NCI-H187 (cell line): ENCODE data around the gene RBM19.
"Not testable (repeated sequence)": the region's sequence is repeated elsewhere in the genome, so short reads cannot be mapped to it uniquely, and the experiment has no call there.

Experiments used
- DNase-seq, 2 experiments: peaks; one replicate each; lab custom pipeline; 2025; lab: John Stamatoyannopoulos, UW

RBM19 gene

DNA sequence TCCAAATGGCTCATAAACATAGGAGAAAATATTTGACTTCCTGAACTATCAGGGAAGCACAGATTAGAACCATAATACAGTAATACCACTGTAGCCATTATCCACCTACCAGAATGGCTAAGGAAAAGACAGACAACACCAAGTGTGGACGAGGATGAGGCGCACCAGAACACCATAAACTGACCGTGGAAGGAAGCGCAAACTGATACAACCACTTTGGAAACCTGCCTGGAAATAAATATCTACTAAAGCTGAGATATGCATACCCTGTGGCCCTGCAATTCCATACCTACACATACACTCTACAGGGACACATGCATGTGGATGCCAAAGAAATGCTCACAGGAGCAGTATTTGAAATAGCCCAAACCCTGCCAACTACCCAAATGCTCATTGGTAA is 60.3 kb downstream of the RBM19 start:
- no peak for DNase-seq

DNA sequence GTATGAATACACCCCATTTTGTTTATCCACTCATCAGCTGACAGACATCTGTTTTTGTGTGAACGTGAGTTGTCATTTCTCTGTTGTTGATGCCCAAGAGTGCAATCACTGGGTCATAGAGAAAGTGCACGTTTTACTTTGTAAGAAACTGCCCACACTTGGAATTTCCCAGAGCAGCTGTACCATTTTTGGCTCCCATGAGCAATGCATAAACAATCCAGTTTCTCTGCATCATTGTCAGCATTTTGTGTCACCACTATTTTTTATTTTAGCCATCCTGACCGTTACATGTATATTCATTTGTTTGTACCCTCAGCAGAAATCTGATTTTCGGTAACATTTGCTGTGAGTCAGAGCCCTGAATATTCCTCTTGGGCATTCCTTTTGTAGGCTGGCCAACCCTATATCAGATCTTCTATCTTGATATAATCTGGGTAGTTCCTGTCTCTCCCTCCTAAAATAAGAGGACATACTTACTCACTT is 62.7 kb downstream of the RBM19 start:
- DNase-seq: no peak

DNA sequence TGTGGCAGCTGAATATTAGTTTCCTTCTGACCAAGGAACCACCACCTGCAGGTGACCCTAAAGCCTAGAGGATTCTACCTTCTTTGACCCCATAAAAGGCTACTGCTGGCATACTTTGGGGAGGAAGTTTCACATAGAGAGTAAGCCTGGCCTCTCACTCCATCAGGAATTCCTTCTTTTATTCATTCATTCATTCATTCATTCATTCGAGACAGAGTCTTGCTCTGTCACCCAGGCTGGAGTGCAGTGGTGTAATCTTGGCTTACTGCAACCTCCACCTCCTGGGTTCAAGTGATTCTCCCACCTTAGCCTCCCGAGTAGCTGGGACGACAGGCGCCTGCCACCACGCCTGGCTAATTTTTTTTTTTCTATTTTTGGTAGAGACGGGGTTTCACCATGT is 64.8 kb downstream of the RBM19 start:
- not testable (repeated sequence) for DNase-seq

DNA sequence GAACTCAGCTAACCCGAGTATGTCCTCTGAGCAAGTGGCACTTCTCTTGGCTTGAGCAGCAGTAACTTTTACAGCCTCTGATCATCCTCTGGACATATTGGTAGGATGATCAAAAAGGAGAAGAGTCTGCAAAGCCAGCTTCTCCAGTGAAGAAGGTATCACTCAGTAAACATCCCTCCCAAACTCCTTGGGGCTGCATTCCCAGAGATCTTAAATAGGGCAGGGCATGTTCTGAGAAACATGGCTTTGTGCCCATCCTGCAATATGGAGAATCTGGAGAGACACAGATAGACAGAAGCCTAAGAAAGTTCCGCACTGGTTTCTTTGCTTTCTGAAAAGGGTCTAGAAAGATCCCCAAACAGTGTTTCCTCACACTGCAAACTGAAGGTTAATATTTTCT is 65.4 kb downstream of the RBM19 start:
- DNase-seq: no peak

DNA sequence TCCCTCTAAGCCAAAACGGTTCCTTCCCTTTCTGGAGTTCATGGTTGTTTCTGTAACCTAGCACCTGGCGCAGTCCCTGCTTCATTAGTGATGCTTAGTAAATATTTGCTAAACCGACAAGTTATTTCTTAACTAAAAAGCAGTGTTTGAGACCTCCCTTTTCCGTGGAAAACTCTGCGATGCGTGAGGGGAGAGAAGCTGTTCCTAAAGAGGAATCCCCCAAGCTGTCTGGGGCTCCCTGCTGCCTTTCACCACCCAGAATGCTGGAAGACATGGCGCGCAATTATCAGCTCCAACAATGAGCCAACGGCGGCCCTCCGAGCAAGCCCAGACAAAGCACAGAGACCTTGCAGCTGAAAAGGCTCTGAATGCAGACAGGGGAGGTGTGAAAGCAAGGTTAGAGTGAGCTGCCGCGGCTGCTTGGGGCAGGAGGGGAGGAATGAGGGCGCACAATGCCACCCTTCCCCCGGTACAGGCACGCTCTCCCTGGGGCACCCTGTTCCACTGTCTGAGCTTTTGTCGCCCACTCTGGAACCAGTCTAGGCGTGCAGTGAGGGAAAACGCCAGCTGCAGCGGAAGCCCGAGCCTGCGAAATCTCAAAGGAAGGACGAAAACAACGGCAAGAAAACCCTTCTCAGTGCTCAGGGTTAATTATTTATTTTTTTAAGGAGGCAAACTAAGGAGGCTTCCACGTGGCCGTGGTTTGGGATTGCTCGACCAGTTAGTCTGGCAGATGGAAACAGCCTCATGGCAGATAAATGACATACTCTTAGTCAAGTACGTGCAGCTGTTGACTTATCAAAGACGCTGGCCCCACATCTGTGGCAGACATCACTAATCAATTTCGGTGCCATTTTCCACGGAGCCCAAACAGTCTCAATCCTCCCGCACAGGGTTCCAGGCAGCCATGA is 66.3 kb downstream of the RBM19 start:
- peak; percentile 67 to 91 for DNase-seq

DNA sequence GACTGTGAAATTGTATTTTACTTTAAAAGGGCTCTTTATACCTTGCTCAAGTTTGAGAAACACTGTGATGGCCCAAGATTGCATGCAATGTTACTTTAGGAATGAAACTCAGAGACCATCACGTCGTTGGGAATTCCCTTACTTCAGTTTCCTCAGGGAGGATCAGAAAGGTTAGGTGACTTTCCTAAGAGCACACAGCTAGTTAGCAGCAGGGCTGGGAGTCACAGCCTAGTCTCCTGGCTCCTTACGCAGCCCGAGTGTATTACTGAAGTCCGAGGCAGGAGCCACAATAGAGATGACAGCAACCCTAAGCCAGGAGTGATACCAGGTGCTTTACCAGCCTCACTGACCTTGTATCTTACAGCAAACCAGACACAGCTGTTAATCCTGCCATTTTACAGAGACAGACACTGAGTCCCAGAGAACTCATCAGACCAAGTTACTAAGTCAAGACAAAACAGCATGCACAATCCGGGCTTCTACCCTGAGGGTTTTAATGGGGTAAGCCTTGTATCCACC is 67.0 kb downstream of the RBM19 start:
- no peak for DNase-seq

DNA sequence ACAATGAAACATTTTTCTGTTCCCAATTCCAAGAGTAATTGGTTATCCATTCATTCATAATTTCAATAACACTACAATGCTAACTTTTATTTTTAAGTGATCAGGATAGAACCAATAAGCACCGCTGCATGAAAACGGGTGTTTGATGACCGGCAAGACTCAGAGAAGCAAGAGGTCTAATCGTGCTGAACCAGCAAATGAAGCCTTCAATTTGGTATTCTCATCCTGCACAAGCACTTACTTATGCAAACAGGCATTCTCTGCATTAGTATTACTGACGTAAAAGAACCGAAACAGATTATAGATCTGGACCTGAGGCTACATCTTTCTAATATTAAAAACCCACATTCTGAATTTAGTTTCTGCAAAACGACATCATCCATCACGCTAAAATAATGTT is 67.7 kb downstream of the RBM19 start:
- no peak for DNase-seq

DNA sequence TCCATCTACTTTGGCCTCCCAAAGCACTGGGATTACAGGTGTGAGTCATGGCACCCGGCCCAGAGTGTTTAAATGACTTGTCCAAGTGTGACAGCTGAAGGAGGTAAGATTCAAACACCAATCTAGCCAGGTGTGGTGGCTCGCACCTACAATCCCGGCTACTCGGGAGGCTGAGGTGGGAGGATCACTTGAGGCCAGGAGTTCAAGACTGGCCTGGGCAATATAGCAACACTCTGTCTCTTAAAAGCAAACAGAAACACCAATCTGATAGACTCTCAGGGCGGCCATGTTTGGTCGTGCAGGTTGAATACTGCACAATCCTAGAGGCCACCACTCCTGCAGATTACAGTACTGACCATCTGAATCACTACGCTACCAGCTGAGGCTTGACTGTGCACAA is 68.7 kb downstream of the RBM19 start:
- no peak for DNase-seq

DNA sequence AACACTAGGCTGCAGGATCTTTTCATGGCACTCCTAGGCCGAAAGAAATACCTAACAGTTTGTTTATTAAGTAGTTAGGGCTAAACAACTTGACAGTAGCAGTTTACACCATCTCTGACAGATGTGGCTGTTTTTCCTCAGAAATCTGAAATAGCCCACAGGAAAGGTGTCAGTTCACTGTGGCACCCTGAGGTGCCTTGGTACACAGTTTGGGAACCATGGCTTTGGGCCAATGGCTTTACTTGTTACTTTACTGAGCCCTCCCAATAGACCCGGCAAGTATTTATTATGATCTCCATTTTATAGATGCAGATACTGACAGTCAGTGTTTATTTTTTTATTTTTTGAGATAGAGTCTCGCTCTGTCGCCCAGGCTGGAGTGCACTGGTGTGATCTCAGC is 69.3 kb downstream of the RBM19 start:
- DNase-seq: no peak

DNA sequence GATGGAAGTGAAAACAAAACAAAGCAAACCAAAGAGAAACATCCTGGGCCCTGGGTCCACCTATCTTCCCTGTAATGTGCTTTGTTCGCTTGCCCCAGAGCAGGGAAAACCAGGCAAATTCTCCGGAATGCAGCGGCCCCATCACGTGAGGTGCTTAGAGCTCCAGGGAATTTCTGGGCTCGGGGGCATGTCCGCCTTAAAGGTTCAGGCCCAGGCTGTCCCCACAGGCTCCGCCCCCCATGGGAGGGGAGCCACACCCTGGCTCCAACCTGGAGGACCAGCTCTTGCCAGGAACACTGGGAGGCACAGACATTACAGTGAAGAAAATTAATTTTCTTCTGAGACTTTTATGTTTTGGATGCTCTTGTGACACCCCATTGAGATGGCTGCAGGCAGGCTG is 69.9 kb downstream of the RBM19 start:
- no peak for DNase-seq

DNA sequence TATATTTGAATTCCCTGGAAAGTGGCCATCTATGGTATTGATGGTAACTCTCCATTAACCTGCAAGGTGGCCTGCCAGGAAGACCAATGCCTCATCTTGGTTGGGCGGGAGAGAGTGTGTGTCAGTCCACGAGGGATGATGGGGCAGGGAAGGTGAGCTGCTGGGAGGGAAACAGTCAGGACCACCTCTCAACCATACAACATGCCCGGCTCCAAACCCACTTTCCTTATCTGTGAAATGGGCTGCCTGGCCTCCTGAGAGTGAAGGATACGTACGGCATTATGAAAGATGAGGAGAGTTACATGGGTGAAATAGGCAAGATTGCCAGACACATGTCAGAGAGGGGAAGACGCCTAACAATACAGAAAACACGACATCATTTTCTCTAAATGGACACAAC is 70.9 kb downstream of the RBM19 start:
- no peak for DNase-seq

DNA sequence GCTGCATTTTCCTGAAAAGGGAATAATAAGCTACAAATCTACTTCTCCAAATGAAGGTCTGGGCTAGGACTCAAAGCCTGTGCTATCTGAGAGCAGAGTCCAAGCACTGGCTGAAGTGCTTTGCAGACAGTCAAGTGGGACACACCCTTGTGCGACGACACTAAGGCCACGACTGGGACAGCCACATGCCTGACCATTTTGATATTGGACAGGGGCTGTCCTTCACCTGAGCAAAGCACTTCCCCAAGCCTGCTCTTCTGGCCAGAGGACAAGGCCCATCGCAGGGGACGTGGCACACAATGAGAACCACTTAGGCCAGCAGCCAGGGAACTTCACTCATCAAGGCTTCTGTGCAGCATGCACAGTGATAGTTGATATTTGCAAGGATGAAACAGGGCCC is 71.4 kb downstream of the RBM19 start:
- DNase-seq: no peak

DNA sequence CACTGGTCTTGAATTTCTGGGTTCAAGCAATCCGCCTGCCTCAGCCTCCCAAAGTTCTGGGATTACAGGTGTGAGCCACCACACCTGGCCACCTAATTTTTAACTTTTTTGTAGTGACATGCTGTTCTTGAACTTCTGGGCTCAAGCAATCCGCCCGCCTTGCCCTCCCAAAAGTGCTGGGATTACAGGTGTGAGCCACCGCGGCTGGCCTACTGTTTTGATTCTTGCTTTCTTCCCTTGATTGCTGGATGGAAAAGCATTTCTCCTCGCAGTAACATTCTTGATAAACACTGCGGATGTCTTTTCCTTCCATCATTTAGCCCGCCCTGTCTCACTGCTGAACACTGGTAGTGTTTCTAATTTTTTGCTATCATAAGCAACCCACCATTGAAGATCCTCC is 72.9 kb downstream of the RBM19 start:
- no peak for DNase-seq

DNA sequence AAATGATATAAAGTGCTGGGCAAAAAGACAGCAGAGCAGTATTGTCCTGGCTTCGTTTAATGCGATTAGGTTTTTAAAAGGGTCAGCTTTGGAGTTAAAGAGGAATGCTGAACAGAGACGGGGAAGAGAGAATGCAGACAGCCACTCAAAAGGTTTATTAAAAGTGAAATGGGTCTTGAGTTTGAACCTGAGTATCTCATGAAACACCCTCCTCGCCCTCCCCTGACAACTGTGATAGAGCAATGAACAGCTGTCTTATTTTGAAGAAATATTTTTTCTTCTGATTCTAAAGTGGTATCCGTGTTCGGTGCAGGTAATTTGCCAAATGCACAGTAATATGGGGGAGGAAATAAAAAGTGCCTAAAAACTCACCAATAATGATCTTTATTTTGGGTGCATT is 73.6 kb downstream of the RBM19 start:
- no peak for DNase-seq

DNA sequence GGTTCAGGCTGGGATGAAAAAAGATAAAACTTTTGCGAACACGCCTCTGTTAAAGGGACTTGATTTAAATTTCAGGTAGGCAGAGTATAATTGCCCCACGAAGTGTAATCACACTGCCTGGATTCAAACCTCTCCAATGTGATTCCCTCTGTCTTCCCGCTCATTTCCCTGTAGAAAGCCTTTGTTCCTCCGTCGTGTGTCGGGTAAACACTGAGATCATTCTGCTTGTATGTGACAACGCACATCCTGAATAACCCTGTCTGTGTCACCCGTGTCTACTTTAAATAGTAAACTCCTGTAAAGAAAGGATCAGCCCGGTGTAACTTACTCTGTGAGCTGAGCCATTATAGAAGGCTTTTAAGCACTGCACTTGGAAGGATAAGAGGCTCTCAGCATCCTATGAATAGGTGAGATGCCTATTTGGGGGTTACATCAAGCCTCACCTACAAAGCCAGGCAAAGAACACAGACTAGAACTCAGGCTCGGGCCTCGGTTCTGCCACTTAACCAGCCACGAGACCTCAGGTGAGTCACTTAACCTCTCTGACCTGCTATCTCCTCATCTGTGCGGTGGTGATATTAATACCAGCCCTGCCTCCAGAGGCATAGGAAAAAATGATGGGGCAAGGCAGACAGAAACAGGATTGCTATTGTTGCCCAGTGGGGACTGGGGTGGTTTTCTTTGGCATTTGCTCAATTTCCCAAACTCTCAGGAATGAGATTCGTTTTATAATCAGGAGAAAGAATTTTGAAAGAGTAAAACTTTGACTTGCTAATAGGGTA is 74.2 kb downstream of the RBM19 start:
- DNase-seq: peak; percentile 81 to 93

DNA sequence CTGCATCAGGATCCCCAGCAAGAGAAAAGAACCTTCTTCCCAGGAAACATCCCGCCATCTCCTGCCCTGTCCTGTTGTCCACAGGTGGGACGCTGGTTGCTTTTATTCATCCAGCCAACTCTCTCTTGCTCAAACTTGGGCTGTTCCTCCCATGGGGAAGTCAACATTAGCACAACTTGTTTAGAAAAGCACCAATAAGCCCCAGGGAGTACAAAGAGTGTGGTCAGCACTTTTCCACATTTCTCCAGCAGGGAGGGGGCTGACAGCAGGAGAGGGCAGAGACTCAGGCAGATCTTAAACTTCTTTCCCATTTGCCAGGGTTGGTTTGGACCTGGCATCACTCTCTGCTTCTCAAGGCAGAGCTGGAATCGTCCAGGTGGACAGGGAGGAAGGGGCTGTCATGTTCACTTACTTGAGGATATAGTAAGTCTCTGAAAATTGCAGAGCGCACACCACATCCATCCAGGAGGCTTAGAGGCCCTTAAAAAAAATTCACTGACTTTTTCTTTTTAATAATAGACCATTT is 74.9 kb downstream of the RBM19 start:
- DNase-seq: no peak

DNA sequence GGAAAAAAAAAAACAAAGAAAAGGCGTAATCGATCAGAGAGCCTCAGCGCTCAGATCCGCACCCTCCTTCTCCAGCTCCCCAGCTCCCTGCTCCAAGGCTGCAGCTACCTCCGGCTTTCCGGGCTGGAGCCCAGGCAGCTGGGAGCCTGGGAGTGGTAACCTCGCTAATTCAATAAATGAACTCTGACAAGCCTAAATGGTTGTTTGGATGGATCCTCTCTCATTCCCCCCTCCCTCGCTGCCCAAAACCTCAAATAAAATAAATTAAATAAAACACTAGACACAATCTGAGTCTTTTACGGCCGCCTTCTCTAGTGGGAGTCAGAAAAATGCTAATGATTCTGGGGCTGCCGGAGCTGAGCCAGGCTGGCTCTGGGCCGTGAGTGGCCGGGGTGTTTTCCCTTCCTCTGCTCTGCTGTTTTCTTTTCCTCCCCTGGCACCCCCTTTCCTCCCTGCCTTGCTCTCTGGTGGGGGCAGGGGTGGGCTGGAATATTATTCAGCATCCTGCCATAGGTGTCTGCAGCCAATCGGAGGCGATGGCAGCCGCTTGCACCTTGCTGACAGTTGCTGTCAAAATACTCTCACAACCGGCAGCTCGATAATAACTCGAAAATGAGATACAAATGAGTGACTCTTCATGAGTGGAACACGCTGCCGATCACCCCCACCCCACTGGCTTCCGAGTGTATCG is 76.1 kb downstream of the RBM19 start:
- DNase-seq: no peak

DNA sequence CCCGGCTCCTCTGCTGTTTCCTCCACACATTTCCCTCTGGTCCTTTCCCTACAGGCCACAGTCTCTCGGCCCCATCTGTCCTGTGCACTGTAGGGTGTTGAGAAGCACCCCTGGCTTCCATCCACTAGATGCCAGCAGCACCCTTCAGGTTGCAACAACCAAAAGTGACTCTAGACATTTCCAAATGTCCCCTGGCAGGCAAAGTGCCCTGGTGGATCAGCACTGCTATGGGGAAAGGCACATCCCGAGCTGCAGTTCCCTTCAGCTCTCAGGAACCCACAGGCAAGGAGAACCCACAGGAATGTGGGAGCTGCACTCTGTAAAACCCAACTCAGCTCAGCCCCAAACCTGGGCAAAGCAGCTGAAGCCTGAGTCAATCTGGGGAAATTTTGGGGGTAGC is 77.0 kb downstream of the RBM19 start:
- no peak for DNase-seq

DNA sequence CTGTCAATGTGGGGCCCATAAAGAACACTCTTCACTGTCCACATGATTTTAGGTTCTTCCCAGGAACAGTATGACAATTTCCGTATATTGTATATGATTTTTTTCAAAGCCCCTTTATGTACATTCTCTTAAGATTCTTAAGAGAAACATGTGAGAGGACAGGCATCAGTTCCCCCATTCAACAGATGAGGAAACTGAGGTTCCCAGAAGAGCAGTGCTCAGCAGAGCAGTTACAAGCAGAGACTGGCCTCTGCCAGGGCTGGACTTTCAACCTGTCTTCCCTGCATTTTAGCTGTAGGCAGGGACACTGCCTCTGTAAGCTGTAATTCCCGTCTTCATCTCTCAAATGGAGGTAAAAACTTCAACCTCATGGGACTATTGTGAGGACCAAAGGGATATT is 77.7 kb downstream of the RBM19 start:
- no peak for DNase-seq

DNA sequence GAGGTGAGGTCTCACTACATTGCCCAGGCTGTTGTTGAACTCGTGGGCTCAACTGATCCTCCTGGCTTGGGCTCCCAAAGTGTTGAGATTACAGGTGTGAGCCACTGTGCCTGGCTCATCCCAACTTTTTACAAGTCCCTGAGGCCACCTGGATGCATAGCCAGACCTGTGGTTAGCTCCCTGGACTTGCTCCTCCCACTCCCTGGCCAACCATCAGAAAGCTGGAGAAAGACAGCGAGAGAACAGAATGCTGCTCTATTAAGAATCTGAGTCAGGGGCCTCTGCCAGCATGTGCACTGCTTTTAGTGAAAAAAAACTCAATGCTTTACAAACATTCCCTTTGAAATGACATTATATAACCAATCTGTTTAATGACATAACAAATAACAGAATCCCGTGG is 78.2 kb downstream of the RBM19 start:
- no peak for DNase-seq

DNA sequence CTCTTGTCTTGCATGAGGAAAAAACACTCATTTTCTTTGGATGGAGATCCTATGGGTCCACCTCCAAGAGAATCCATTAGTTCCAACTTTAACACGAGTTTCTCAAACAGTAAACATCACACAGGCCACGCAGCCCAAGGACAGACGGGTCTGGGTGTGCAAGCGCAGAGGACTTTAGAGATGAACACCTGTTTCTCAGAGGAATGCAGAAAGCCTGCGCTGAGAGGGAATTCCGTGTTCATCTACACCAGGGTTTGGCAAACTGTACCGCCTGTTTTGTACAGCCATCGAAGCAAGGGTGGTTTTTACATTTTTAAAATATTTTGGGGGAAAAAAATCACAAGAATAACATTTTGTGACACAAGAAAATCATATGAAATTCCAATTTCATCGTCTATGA is 79.4 kb downstream of the RBM19 start:
- DNase-seq: no peak

DNA sequence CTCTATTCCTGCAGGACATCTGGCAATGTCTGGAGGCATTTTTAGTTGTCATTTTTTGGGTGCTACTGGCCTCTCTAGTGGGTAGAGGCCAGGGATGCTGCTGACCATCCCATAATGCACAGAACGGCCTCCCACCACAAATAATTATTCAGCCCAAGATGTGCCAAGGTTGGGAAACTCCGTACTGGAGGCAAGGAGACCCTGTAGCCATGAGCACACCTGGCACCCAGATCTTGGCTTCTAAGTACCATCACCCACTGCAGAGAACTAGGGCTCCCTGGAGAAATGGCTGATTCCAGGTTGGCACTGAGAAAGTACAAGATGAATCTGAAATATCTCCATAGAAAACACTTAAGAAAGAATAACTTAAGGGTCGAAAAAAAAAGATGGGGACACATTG is 81.7 kb downstream of the RBM19 start:
- DNase-seq: no peak
